Panc1 (cell line): ENCODE data around the gene PGM5.

Experiments
- TCF7L2 ChIP-seq: IDR thresholded peaks from 2 replicates; pipeline ENCODE4 v1.6.1; 2011; ENCODE audit warnings: mild to moderate bottlenecking, low read depth, low read length, inconsistent platforms
- TF ChIP-seq, protein P1 (sequence below): fragments of 450-650 bp; IDR thresholded peaks from 2 replicates; pipeline ENCODE4 v1.5.1; 2017; ENCODE audit warnings: mild to moderate bottlenecking

DNA sequence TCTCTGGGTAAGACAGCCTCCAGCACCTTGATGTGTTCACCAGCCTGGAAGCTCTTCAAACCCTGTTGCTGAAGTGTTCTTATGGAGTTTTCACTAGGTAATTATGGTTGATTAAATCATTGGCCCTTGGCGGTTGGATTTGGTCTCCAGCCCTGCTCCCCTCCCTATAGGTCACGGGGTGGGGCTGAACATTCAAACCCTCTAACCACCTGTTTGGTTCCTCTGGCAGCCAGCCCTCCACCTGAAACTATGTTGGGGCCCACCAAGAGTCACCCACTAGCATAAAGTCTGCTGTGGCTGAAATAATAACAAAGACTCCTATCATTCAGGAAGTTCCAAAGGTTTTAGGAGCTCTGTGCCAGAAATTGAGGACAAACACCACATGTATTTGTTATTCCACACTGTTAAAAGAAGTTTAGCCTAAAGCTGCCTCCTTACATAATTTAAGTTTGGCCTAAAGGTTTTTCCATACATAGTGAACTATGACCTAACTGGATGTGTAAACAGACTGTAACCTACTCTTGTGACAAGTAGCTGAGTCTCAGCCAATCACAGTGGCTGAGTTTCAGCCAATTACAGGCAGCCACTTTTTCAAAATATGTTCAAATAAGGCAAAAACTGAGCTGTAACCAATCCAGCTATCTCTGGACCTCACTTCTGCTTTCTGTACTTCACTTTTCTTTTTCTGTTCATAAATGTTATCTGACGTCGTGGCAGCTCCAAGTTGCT is 149.4 kb downstream of the PGM5 start:
- TF ChIP-seq, protein P1, sequence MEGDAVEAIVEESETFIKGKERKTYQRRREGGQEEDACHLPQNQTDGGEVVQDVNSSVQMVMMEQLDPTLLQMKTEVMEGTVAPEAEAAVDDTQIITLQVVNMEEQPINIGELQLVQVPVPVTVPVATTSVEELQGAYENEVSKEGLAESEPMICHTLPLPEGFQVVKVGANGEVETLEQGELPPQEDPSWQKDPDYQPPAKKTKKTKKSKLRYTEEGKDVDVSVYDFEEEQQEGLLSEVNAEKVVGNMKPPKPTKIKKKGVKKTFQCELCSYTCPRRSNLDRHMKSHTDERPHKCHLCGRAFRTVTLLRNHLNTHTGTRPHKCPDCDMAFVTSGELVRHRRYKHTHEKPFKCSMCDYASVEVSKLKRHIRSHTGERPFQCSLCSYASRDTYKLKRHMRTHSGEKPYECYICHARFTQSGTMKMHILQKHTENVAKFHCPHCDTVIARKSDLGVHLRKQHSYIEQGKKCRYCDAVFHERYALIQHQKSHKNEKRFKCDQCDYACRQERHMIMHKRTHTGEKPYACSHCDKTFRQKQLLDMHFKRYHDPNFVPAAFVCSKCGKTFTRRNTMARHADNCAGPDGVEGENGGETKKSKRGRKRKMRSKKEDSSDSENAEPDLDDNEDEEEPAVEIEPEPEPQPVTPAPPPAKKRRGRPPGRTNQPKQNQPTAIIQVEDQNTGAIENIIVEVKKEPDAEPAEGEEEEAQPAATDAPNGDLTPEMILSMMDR = no peak
- no peak for TF ChIP-seq TCF7L2
